ENCODE data around the gene ATXN7. TPM values are rescaled to one million over a fixed set of nuclear protein-coding genes. Genes with fewer than 3 reads are reported as not detected.
A peak's percentile ranks its signal among the peaks of the same experiment; 100 is the strongest.

ATXN7 gene
- total and polyA plus RNA-seq, 2 donors from 2014 or later = 1.4 to 36.4 TPM

- Histone ChIP-seq H3K4me1 (ENCODE audit: control insufficient read depth in 2 of 3, insufficient read depth in 2 of 3, low read depth in 1 of 3, low read length in 3 of 3) (no peaks in the 10 kb centered on the region), H3K27ac (ENCODE audit: low read depth in 2 of 2, low read length in 2 of 2) (no peak overlapping the region), H3K9ac (ENCODE audit: low read length in 3 of 3) (no peak overlapping the region), H3K27me3 (ENCODE audit: control insufficient read depth, insufficient read depth, low read length) (no peaks in the 10 kb centered on the region), H3K4me3 (ENCODE audit: low read length in 3 of 3) (no peak overlapping the region), H3K9me3 (ENCODE audit: control insufficient read depth in 2 of 3, insufficient read depth in 1 of 3, low read length in 3 of 3) (no peaks in the 10 kb centered on the region), H3K36me3 (ENCODE audit: control insufficient read depth in 2 of 3, insufficient read depth in 3 of 3, low read length in 3 of 3) (no peaks in the 10 kb centered on the region)
- TF ChIP-seq, protein P1, sequence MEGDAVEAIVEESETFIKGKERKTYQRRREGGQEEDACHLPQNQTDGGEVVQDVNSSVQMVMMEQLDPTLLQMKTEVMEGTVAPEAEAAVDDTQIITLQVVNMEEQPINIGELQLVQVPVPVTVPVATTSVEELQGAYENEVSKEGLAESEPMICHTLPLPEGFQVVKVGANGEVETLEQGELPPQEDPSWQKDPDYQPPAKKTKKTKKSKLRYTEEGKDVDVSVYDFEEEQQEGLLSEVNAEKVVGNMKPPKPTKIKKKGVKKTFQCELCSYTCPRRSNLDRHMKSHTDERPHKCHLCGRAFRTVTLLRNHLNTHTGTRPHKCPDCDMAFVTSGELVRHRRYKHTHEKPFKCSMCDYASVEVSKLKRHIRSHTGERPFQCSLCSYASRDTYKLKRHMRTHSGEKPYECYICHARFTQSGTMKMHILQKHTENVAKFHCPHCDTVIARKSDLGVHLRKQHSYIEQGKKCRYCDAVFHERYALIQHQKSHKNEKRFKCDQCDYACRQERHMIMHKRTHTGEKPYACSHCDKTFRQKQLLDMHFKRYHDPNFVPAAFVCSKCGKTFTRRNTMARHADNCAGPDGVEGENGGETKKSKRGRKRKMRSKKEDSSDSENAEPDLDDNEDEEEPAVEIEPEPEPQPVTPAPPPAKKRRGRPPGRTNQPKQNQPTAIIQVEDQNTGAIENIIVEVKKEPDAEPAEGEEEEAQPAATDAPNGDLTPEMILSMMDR (IDR thresholded peaks at IDR 0.05; ENCODE audit: borderline replicate concordance, extremely low read depth, insufficient read depth) = no peak
- FAIRE-seq = no peak
- intact Hi-C loops (cut with DNase I) = loop anchor here (5.0 kb wide), 1 partner anchor 465 kb away; no protein-coding TSS in a partner anchor
- DNase-seq = no peak
Measured at GRCh38 chr3:63817225-63817624, 46.4 kb upstream of the ATXN7 start.

GRCh38 chr3:63818282-63819150 is 45.2 kb upstream of the ATXN7 start:
- peak overlapping the region in 1 of 3 donors; percentile 13 for H3K4me3 ChIP-seq (ENCODE audit: low read length in 3 of 3)
- H3K27me3 ChIP-seq (ENCODE audit: control insufficient read depth, insufficient read depth, low read length) = no peaks in the 10 kb centered on the region
- peak in 4 of 5 donors; percentile 52 to 79 (median 65) for DNase-seq
- FAIRE-seq = peak; percentile 27
- TF ChIP-seq, protein P1 (IDR thresholded peaks at IDR 0.05; ENCODE audit: borderline replicate concordance, extremely low read depth, insufficient read depth) = peak; percentile 86
- H3K4me1 ChIP-seq (ENCODE audit: control insufficient read depth in 2 of 3, insufficient read depth in 2 of 3, low read depth in 1 of 3, low read length in 3 of 3) = no peaks in the 10 kb centered on the region
- H3K27ac ChIP-seq (ENCODE audit: low read depth in 2 of 2, low read length in 2 of 2) = no peak overlapping the region
- H3K9me3 ChIP-seq (ENCODE audit: control insufficient read depth in 2 of 3, insufficient read depth in 1 of 3, low read length in 3 of 3) = no peaks in the 10 kb centered on the region
- intact Hi-C loops (cut with DNase I) = loop anchor here (5.0 kb wide), 1 partner anchor 466 kb away; no protein-coding TSS in a partner anchor
- H3K36me3 ChIP-seq (ENCODE audit: control insufficient read depth in 2 of 3, insufficient read depth in 3 of 3, low read length in 3 of 3) = no peaks in the 10 kb centered on the region
- no peak overlapping the region for H3K9ac ChIP-seq (ENCODE audit: low read length in 3 of 3)

DNA sequence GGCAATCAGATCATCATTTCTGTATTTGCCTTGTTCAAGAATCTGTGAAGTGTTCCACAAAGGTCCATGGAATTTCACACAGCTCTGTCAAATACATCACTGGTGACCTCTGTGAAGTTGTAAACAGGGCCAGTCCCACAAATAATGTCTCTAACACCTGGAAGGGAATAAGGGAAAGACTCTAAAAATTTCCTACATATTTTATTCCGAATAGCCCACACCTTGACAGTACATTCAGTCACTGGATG is 44.6 kb upstream of the ATXN7 start, which contains the start of gene C3orf49:
Gene C3orf49, plus strand, starts transcription at position 149 of the 248 bp plus-strand sequence. CDS start 173 bp downstream, outside the sequence.
- Histone ChIP-seq H3K4me3 (ENCODE audit: low read length in 3 of 3) (peak within 1 kb of the TSS in 1 of 3 donors; percentile 13), H3K9me3 (ENCODE audit: control insufficient read depth in 2 of 3, insufficient read depth in 1 of 3, low read length in 3 of 3) (no peaks in the 10 kb centered on the region), H3K27ac (ENCODE audit: low read depth in 2 of 2, low read length in 2 of 2) (no peak within 1 kb of the TSS), H3K36me3 (ENCODE audit: control insufficient read depth in 2 of 3, insufficient read depth in 3 of 3, low read length in 3 of 3) (no peaks in the 10 kb centered on the region), H3K27me3 (ENCODE audit: control insufficient read depth, insufficient read depth, low read length) (no peaks in the 10 kb centered on the region), H3K4me1 (ENCODE audit: control insufficient read depth in 2 of 3, insufficient read depth in 2 of 3, low read depth in 1 of 3, low read length in 3 of 3) (no peaks in the 10 kb centered on the region), H3K9ac (ENCODE audit: low read length in 3 of 3) (no peak within 1 kb of the TSS)
- FAIRE-seq = no peak
- TF ChIP-seq, protein P1 (IDR thresholded peaks at IDR 0.05; ENCODE audit: borderline replicate concordance, extremely low read depth, insufficient read depth) = no peak
- intact Hi-C loops (cut with DNase I) = loop anchor here (5.0 kb wide), 1 partner anchor 467 kb away; no protein-coding TSS in a partner anchor
- no peak for DNase-seq

Measured in kidney (tissue), 14 donors.